Measurements from ENCODE around the gene ANKRD10. TPM values are rescaled to one million over a fixed set of nuclear protein-coding genes. Genes with fewer than 3 reads are reported as not detected.

ANKRD10 gene
- total RNA-seq, 4 donors from 2014 or later: 145 to 381 (median 164) TPM

DNA sequence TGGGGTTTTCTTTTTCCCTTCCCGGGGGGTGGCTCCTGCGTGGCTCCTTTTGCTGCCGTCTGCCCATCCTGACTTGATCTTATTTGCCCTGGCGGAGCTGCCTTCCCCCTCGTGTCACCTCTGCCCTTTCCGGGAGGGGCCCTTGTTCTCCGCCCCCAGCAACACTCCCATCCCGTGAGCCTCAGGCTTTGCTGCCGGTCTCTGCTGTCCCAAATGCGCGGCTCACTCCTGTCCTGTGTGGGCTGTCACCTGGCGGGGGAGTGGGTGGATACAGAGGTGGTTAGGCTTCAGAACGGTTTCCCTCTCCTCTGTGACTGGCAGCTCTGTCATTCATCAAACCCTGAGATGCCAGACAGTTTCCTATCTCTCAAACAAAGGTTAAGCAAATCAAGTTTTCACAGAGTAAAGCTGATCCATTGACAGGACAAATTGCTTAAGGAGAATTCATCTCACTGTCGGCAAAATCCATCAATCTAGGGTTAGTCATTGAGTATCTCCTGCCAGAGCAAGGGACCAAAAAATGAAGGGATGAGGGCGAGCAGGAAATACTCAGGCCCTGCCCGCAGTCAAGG, 84.0 kb downstream of the ANKRD10 start:
- in situ Hi-C loops (cut with MboI; ENCODE audit: low sequenced_read_pairs in 4 of 4) (no loop called here), intact Hi-C loops (cut with DNase I; ENCODE audit: low total_unique reads) (no loop called here)
- no peaks in the 10 kb centered on the region for H3K4me1 ChIP-seq
- DNase-seq: no peak
- H3K27ac ChIP-seq: no peak overlapping the region
- no peak for ATAC-seq
- no peaks in the 10 kb centered on the region for H3K9me3 ChIP-seq
- no peak overlapping the region for H3K4me3 ChIP-seq
- no peaks in the 10 kb centered on the region for H3K36me3 ChIP-seq
- no peaks in the 10 kb centered on the region for H3K27me3 ChIP-seq
- TF ChIP-seq, protein P1, sequence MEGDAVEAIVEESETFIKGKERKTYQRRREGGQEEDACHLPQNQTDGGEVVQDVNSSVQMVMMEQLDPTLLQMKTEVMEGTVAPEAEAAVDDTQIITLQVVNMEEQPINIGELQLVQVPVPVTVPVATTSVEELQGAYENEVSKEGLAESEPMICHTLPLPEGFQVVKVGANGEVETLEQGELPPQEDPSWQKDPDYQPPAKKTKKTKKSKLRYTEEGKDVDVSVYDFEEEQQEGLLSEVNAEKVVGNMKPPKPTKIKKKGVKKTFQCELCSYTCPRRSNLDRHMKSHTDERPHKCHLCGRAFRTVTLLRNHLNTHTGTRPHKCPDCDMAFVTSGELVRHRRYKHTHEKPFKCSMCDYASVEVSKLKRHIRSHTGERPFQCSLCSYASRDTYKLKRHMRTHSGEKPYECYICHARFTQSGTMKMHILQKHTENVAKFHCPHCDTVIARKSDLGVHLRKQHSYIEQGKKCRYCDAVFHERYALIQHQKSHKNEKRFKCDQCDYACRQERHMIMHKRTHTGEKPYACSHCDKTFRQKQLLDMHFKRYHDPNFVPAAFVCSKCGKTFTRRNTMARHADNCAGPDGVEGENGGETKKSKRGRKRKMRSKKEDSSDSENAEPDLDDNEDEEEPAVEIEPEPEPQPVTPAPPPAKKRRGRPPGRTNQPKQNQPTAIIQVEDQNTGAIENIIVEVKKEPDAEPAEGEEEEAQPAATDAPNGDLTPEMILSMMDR (IDR thresholded peaks at IDR 0.05 in 4 of 5, conservative IDR thresholded peaks at IDR 0.05 in 1 of 5): no peak
- no peak for TF ChIP-seq POLR2A (IDR thresholded peaks at IDR 0.05)

- TF ChIP-seq, protein P1 (IDR thresholded peaks at IDR 0.05 in 4 of 5, conservative IDR thresholded peaks at IDR 0.05 in 1 of 5): no peak
- DNase-seq (no peak), ATAC-seq (no peak)
- H3K9me3 ChIP-seq: no peaks in the 10 kb centered on the region
- no peaks in the 10 kb centered on the region for H3K4me1 ChIP-seq
- in situ Hi-C loops (cut with MboI; ENCODE audit: low sequenced_read_pairs in 4 of 4): no loop called here
- no peaks in the 10 kb centered on the region for H3K27me3 ChIP-seq
- H3K27ac ChIP-seq: no peak overlapping the region
- H3K4me3 ChIP-seq: no peak overlapping the region
- intact Hi-C loops (cut with DNase I; ENCODE audit: low total_unique reads): no loop called here
- no peaks in the 10 kb centered on the region for H3K36me3 ChIP-seq
These were observed 84.5 kb downstream of the ANKRD10 start for GRCh38 chr13:110830331-110830730.

- Histone ChIP-seq H3K27ac (no peak overlapping the region), H3K4me1 (no peaks in the 10 kb centered on the region), H3K9me3 (no peaks in the 10 kb centered on the region), H3K27me3 (no peaks in the 10 kb centered on the region), H3K36me3 (no peaks in the 10 kb centered on the region), H3K4me3 (no peak overlapping the region)
- ATAC-seq (no peak), DNase-seq (no peak)
- in situ Hi-C loops (cut with MboI; ENCODE audit: low sequenced_read_pairs in 4 of 4): no loop called here
- no peak for TF ChIP-seq POLR2A (IDR thresholded peaks at IDR 0.05)
- TF ChIP-seq, protein P1 (IDR thresholded peaks at IDR 0.05 in 4 of 5, conservative IDR thresholded peaks at IDR 0.05 in 1 of 5): no peak
- intact Hi-C loops (cut with DNase I; ENCODE audit: low total_unique reads): no loop called here
These were observed 85.4 kb downstream of the ANKRD10 start for GRCh38 chr13:110829486-110829885.

- Histone ChIP-seq H3K27me3 (no peaks in the 10 kb centered on the region), H3K27ac (no peak overlapping the region), H3K4me1 (no peaks in the 10 kb centered on the region), H3K36me3 (no peaks in the 10 kb centered on the region), H3K4me3 (no peak overlapping the region), H3K9me3 (no peaks in the 10 kb centered on the region)
- ATAC-seq (no peak), DNase-seq (no peak)
- TF ChIP-seq, protein P1 (IDR thresholded peaks at IDR 0.05 in 4 of 5, conservative IDR thresholded peaks at IDR 0.05 in 1 of 5): no peak
- no peak for TF ChIP-seq POLR2A (IDR thresholded peaks at IDR 0.05)
- in situ Hi-C loops (cut with MboI; ENCODE audit: low sequenced_read_pairs in 4 of 4) (no loop called here), intact Hi-C loops (cut with DNase I; ENCODE audit: low total_unique reads) (no loop called here)
These were observed 86.2 kb downstream of the ANKRD10 start for GRCh38 chr13:110828705-110829104.

Other genes with a start within 250 kb of the ANKRD10 start
- 10 to 100 TPM; 22.5 to 34.8 (median 28.0) TPM for gene CARS2, start 209.0 kb downstream of the ANKRD10 start, total RNA-seq
- gene ING1, start 201.4 kb downstream of the ANKRD10 start, total RNA-seq: 10 to 100 TPM in 2 of 4 donors, 1 to 10 TPM in 2; 5.9 to 18.2 (median 13.5) TPM
- 10 to 100 TPM; 24.5 to 56.9 (median 31.3) TPM for gene ARHGEF7, start 200.2 kb upstream of the ANKRD10 start, total RNA-seq